HUES64 (cell line): Measurements from ENCODE around the gene GPER1.
"Not testable (repeated sequence)": the region's sequence is repeated elsewhere in the genome, so short reads cannot be mapped to it uniquely, and the experiment has no call there.

ENCODE experiments used
- H3K27ac ChIP-seq: 2 replicates; pipeline ENCODE4 v1.7.0; 2013; ENCODE audit warnings: low read depth, low read length, inconsistent platforms
- H3K27me3 ChIP-seq: 2 replicates; pipeline ENCODE4 v1.6.1; 2013; ENCODE audit warnings: mild to moderate bottlenecking, low read length; ENCODE audit not compliant: insufficient read depth
- H3K36me3 ChIP-seq: 2 replicates; pipeline ENCODE4 v1.6.1; 2013; ENCODE audit warnings: mild to moderate bottlenecking, low read length; ENCODE audit not compliant: insufficient read depth
- H3K4me1 ChIP-seq: 2 replicates; pipeline ENCODE4 v1.6.1; 2013; ENCODE audit warnings: mild to moderate bottlenecking, low read length, moderate library complexity; ENCODE audit not compliant: insufficient read depth
- H3K4me3 ChIP-seq: 2 replicates; pipeline ENCODE4 v1.5.1; 2013; ENCODE audit warnings: mild to moderate bottlenecking, low read length, moderate library complexity
- H3K9ac ChIP-seq: 2 replicates; pipeline ENCODE4 v1.6.1; 2013; ENCODE audit warnings: mild to moderate bottlenecking, low read depth, low read length
- H3K9me3 ChIP-seq: 2 replicates; pipeline ENCODE4 v1.6.1; 2013; ENCODE audit warnings: low read depth, low read length; ENCODE audit not compliant: insufficient read depth
- WGBS: fragments of 150-250, 120-280 bp; methylation state at CpG from one replicate; pipeline ENCODE4 v1.1.7; 2013; ENCODE audit warnings: missing lambda C conversion rate; 5-methylcytosine and 5-hydroxymethylcytosine counted together

Gene GPER1

DNA sequence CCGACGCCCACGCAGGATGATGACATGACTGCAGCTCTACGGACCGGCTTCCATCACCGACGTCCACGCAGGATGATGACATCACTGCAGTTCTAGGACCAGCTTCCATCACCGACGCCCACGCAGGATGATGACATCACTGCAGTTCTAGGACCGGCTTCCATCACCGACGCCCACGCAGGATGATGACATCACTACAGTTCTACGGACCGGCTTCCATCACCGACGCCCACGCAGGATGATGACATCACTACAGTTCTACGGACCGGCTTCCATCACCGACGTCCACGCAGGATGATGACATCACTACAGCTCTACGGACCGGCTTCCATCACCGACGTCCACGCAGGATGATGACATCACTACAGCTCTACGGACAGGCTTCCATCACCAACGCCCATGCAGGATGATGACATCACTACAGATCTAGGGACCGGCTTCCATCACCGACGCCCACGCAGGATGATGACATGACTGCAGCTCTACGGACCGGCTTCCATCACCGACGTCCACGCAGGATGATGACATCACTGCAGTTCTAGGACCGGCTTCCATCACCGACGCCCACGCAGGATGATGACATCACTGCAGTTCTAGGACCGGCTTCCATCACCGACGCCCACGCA, 28.6 kb downstream of the GPER1 start:
- H3K9me3 ChIP-seq, H3K9ac ChIP-seq, H3K4me1 ChIP-seq, H3K36me3 ChIP-seq, H3K27ac ChIP-seq, H3K4me3 ChIP-seq, H3K27me3 ChIP-seq: not testable (repeated sequence)
- 95% methylated on average over 49 of the region's 49 CpGs for WGBS

- H3K4me1 ChIP-seq, result no peaks in the 10 kb centered on the region
Measured at GRCh38 chr7:1117321-1117928, 29.5 kb downstream of the GPER1 start.

GRCh38 chr7:1119201-1119600, 31.3 kb downstream of the GPER1 start:
- H3K9ac ChIP-seq, result no peak overlapping the region
- no peaks in the 10 kb centered on the region for H3K27me3 ChIP-seq
- no peak overlapping the region for H3K4me3 ChIP-seq
- no peak overlapping the region for H3K27ac ChIP-seq
- no peaks in the 10 kb centered on the region for H3K9me3 ChIP-seq
- 95% methylated on average over 5 of the region's 5 CpGs for WGBS
- H3K4me1 ChIP-seq, result peaks cover 10% of the 10 kb centered on the region; the same call in 1 of the 2 replicates
- peaks cover 7% of the 10 kb centered on the region; the same call in 1 of the 2 replicates for H3K36me3 ChIP-seq

More at GRCh38 chr7:1117321-1117928, 29.5 kb downstream of the GPER1 start:
- Histone ChIP-seq H3K27ac (no peak overlapping the region), H3K9ac (no peak overlapping the region), H3K4me3 (no peak overlapping the region), H3K27me3 (no peaks in the 10 kb centered on the region), H3K9me3 (no peaks in the 10 kb centered on the region), H3K36me3 (peaks cover 3% of the 10 kb centered on the region; the same call in 1 of the 2 replicates)
- 95% methylated on average over 38 of the region's 38 CpGs for WGBS

- Histone ChIP-seq H3K27me3 (no peaks in the 10 kb centered on the region), H3K36me3 (peaks cover 18% of the 10 kb centered on the region), H3K9me3 (no peaks in the 10 kb centered on the region), H3K9ac (no peak overlapping the region), H3K4me1 (peaks cover 11% of the 10 kb centered on the region; the same call in 1 of the 2 replicates), H3K27ac (no peak overlapping the region), H3K4me3 (no peak overlapping the region)
- WGBS, result 96% methylated on average over 22 of the region's 22 CpGs
Measured at GRCh38 chr7:1120791-1121190, 32.9 kb downstream of the GPER1 start.

DNA sequence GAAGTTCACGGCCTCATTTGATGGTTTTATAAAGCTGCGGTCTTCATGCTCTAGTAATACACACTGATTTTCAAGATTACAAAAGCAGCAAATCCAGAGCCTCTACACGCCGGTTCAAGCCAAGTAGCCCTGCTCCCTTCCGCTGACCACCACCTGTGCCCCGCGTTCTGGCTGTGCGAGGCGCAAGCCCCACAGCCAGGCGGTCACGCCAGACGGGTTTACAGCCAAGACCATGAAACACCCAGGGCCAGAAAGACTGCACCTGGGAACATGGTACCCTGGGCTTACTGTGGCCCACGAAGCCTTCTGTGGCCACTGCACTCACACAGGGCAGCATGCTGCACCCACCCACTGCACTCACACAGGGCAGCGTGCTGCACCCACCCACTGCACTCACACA, 33.6 kb downstream of the GPER1 start:
- no peak overlapping the region for H3K27ac ChIP-seq
- H3K27me3 ChIP-seq, result no peaks in the 10 kb centered on the region
- peaks cover 11% of the 10 kb centered on the region; the same call in 1 of the 2 replicates for H3K4me1 ChIP-seq
- no peak overlapping the region for H3K9ac ChIP-seq
- H3K9me3 ChIP-seq, result no peaks in the 10 kb centered on the region
- WGBS, result 96% methylated on average over 14 of the region's 14 CpGs
- H3K4me3 ChIP-seq, result no peak overlapping the region
- peaks cover 20% of the 10 kb centered on the region for H3K36me3 ChIP-seq

- Histone ChIP-seq H3K36me3 (peaks cover 27% of the 10 kb centered on the region), H3K4me3 (no peak overlapping the region), H3K9ac (peak overlapping the region; percentile 4), H3K27me3 (no peaks in the 10 kb centered on the region), H3K9me3 (no peaks in the 10 kb centered on the region), H3K27ac (no peak overlapping the region), H3K4me1 (peaks cover 11% of the 10 kb centered on the region; the same call in 1 of the 2 replicates)
- 81% methylated on average over 28 of the region's 28 CpGs for WGBS
Measured at GRCh38 chr7:1121886-1122831, 34.2 kb downstream of the GPER1 start.

- Histone ChIP-seq H3K27ac (no peak overlapping the region), H3K36me3 (peaks cover 30% of the 10 kb centered on the region), H3K9me3 (no peaks in the 10 kb centered on the region), H3K4me3 (no peak overlapping the region), H3K4me1 (peaks cover 11% of the 10 kb centered on the region; the same call in 1 of the 2 replicates), H3K27me3 (no peaks in the 10 kb centered on the region), H3K9ac (peak overlapping the region; percentile 4)
- WGBS, result 90% methylated on average over 31 of the region's 31 CpGs
Measured at GRCh38 chr7:1122832-1123501, 35.1 kb downstream of the GPER1 start.

DNA sequence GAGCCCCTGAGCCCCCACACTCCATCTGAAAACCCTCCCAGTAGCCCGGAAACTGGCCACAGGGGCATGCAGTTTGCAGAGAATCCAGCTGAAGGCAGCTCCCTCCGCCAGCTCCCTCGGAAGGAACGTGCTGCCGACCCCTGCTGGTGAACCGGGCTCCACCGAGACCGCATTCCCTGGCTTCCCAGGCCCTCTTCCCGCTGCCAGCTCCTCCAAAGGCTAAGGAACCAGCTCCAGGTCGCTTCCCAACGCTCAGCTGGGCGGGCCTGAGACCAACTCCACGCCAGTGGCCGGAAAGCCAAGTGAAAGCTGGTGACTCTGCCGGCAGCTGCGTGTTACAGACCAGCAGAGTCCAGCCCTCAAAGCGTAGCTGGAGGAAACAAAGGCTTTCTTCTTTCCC, 35.8 kb downstream of the GPER1 start:
- WGBS, result 25% methylated on average over 17 of the region's 17 CpGs

DNA sequence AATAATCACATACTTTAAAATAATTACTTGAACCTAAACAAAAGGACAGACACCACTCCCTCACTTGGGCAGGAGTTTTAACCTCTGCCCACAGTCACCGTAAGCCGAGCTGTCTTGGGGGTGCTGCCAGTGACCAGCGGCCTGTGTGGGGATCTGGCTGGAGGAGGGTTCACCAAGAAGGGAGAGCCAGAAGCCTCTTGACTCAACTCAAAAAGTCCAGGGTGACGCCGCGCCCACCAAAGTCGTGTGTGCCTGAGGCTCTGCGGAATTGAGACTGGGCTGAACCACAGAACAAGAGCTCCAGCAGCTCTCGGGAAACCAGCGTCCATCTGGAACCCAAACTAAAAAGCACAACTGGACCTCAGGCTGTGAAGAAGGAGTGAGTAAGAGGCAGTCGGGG, 36.3 kb downstream of the GPER1 start:
- 90% methylated on average over 11 of the region's 11 CpGs for WGBS
- Histone ChIP-seq H3K9ac (no peak overlapping the region; the same call in 1 of the 2 replicates), H3K4me3 (no peak overlapping the region), H3K27ac (peak overlapping the region; percentile 48), H3K4me1 (peaks cover 11% of the 10 kb centered on the region; the same call in 1 of the 2 replicates), H3K27me3 (no peaks in the 10 kb centered on the region), H3K9me3 (no peaks in the 10 kb centered on the region), H3K36me3 (peaks cover 30% of the 10 kb centered on the region)

More for the DNA sequence above, 35.8 kb downstream of the GPER1 start:
- peaks cover 11% of the 10 kb centered on the region; the same call in 1 of the 2 replicates for H3K4me1 ChIP-seq
- peaks cover 30% of the 10 kb centered on the region for H3K36me3 ChIP-seq
- peak overlapping the region; percentile 54; the same call in 1 of the 2 replicates for H3K27ac ChIP-seq
- H3K4me3 ChIP-seq, result no peak overlapping the region
- H3K9me3 ChIP-seq, result no peaks in the 10 kb centered on the region
- peak overlapping the region; percentile 39; the same call in 1 of the 2 replicates for H3K9ac ChIP-seq
- H3K27me3 ChIP-seq, result no peaks in the 10 kb centered on the region

- H3K9me3 ChIP-seq, result no peaks in the 10 kb centered on the region
- peaks cover 11% of the 10 kb centered on the region; the same call in 1 of the 2 replicates for H3K4me1 ChIP-seq
- peaks cover 34% of the 10 kb centered on the region for H3K36me3 ChIP-seq
- 95% methylated on average over 23 of the region's 23 CpGs for WGBS
- no peak overlapping the region for H3K9ac ChIP-seq
- no peak overlapping the region for H3K4me3 ChIP-seq
- H3K27ac ChIP-seq, result no peak overlapping the region
- no peaks in the 10 kb centered on the region for H3K27me3 ChIP-seq
Measured at GRCh38 chr7:1124816-1125602, 37.1 kb downstream of the GPER1 start.
